ENCODE results near the gene PLPP4.

The PLPP4 gene

DNA sequence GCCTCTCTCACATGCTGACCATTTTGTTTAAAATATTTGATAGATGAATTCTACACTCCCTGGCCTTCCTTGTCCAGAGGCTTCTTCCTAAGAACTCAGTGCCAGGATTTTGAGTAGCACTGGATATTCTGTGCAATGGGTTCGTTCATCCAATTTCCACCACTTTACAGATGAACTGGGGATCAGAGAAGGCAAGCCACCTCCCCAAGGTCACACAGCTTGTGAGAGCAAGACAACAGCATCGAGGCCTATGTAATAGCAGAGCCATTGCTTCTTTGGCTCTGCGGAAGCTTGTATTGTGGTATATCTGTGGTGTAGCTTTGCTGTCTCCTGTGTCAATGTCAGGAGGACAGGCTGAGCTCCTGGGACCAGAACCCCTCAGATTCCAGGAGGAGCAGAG lies 140.9 kb downstream of the PLPP4 start:
- no peaks in the 10 kb centered on the region for H3K9me3 ChIP-seq (ENCODE audit: control insufficient read depth, insufficient read depth, low read length)
- H3F3A ChIP-seq (ENCODE audit: control insufficient read depth, insufficient read depth), result no peaks in the 10 kb centered on the region
- H3K4me3 ChIP-seq (ENCODE audit: low read length), result no peak overlapping the region
- H4K20me1 ChIP-seq (ENCODE audit: control insufficient read depth, insufficient read depth, low read depth, low read length), result no peaks in the 10 kb centered on the region
- H3K4me1 ChIP-seq (ENCODE audit: control insufficient read depth, low read length), result no peaks in the 10 kb centered on the region
- H3K27me3 ChIP-seq (ENCODE audit: control insufficient read depth, low read length), result no peaks in the 10 kb centered on the region
- H3K27ac ChIP-seq (ENCODE audit: low read depth, low read length), result no peak overlapping the region
- H3K9me2 ChIP-seq (replicated peaks; ENCODE audit: control insufficient read depth, low read length), result no peaks in the 10 kb centered on the region
- H3K36me3 ChIP-seq (ENCODE audit: control insufficient read depth, low read length), result no peaks in the 10 kb centered on the region
- TF ChIP-seq EZH2phosphoT487 (IDR thresholded peaks at IDR 0.05; ENCODE audit: borderline replicate concordance, low read length), result no peak
- TF ChIP-seq, protein P1, sequence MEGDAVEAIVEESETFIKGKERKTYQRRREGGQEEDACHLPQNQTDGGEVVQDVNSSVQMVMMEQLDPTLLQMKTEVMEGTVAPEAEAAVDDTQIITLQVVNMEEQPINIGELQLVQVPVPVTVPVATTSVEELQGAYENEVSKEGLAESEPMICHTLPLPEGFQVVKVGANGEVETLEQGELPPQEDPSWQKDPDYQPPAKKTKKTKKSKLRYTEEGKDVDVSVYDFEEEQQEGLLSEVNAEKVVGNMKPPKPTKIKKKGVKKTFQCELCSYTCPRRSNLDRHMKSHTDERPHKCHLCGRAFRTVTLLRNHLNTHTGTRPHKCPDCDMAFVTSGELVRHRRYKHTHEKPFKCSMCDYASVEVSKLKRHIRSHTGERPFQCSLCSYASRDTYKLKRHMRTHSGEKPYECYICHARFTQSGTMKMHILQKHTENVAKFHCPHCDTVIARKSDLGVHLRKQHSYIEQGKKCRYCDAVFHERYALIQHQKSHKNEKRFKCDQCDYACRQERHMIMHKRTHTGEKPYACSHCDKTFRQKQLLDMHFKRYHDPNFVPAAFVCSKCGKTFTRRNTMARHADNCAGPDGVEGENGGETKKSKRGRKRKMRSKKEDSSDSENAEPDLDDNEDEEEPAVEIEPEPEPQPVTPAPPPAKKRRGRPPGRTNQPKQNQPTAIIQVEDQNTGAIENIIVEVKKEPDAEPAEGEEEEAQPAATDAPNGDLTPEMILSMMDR (IDR thresholded peaks at IDR 0.05; ENCODE audit: low read depth, low read length, poor library complexity, severe bottlenecking), result no peak
- H3K79me2 ChIP-seq (ENCODE audit: control insufficient read depth, low read length), result no peaks in the 10 kb centered on the region
- no peak overlapping the region for H3K4me2 ChIP-seq (ENCODE audit: low read length)

- H3K9me2 ChIP-seq (replicated peaks; ENCODE audit: control insufficient read depth, low read length), result no peaks in the 10 kb centered on the region
- H3K4me2 ChIP-seq (ENCODE audit: low read length), result no peak overlapping the region
- no peaks in the 10 kb centered on the region for H4K20me1 ChIP-seq (ENCODE audit: control insufficient read depth, insufficient read depth, low read depth, low read length)
- no peaks in the 10 kb centered on the region for H3F3A ChIP-seq (ENCODE audit: control insufficient read depth, insufficient read depth)
- H3K36me3 ChIP-seq (ENCODE audit: control insufficient read depth, low read length), result no peaks in the 10 kb centered on the region
- H3K4me3 ChIP-seq (ENCODE audit: low read length), result no peak overlapping the region
- H3K27me3 ChIP-seq (ENCODE audit: control insufficient read depth, low read length), result no peaks in the 10 kb centered on the region
- H3K27ac ChIP-seq (ENCODE audit: low read depth, low read length), result no peak overlapping the region
- H3K79me2 ChIP-seq (ENCODE audit: control insufficient read depth, low read length), result no peaks in the 10 kb centered on the region
- TF ChIP-seq, protein P1 (IDR thresholded peaks at IDR 0.05; ENCODE audit: low read depth, low read length, poor library complexity, severe bottlenecking), result no peak
- no peak for TF ChIP-seq EZH2phosphoT487 (IDR thresholded peaks at IDR 0.05; ENCODE audit: borderline replicate concordance, low read length)
- no peaks in the 10 kb centered on the region for H3K9me3 ChIP-seq (ENCODE audit: control insufficient read depth, insufficient read depth, low read length)
- no peaks in the 10 kb centered on the region for H3K4me1 ChIP-seq (ENCODE audit: control insufficient read depth, low read length)
Observed at GRCh38 chr10:120598386-120598785, 141.4 kb downstream of the PLPP4 start.

DNA sequence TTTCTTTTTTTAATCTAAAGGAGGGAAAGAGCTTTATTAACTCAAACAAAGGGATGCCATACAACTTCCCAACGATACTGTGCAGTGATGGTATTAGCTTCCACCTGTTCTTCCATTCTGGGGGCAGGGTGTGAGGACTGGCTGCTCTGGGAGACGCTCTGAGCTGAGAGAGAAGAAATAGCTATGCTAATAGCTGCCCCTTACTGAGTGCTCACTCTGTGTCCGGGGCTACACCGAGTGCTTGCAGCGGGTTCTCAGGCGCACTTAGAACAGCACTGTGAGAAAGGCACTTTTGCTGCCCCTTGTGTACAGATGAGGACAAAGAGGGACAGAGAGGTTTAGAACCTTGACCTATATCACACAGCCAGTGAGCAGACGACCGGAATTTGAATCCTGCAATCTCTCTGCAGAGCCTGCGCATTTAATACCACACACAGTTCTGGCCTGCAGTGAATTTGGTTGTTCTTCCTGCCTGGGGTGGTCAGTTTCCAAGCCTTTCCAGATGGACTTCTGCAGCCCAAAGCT lies 142.2 kb downstream of the PLPP4 start:
- Histone ChIP-seq H3K4me2 (ENCODE audit: low read length) (no peak overlapping the region), H3K27ac (ENCODE audit: low read depth, low read length) (no peak overlapping the region), H3K4me3 (ENCODE audit: low read length) (no peak overlapping the region), H3K9me3 (ENCODE audit: control insufficient read depth, insufficient read depth, low read length) (no peaks in the 10 kb centered on the region), H3K9me2 (replicated peaks; ENCODE audit: control insufficient read depth, low read length) (no peaks in the 10 kb centered on the region), H3K79me2 (ENCODE audit: control insufficient read depth, low read length) (no peaks in the 10 kb centered on the region), H3K4me1 (ENCODE audit: control insufficient read depth, low read length) (no peaks in the 10 kb centered on the region), H4K20me1 (ENCODE audit: control insufficient read depth, insufficient read depth, low read depth, low read length) (no peaks in the 10 kb centered on the region), H3K36me3 (ENCODE audit: control insufficient read depth, low read length) (no peaks in the 10 kb centered on the region), H3K27me3 (ENCODE audit: control insufficient read depth, low read length) (no peaks in the 10 kb centered on the region), H3F3A (ENCODE audit: control insufficient read depth, insufficient read depth) (no peaks in the 10 kb centered on the region)
- no peak for TF ChIP-seq EZH2phosphoT487 (IDR thresholded peaks at IDR 0.05; ENCODE audit: borderline replicate concordance, low read length)
- TF ChIP-seq, protein P1 (IDR thresholded peaks at IDR 0.05; ENCODE audit: low read depth, low read length, poor library complexity, severe bottlenecking), result no peak
